HG03108 (cell line): ENCODE results near the gene KRT2.

Experiments used
- ATAC-seq: cut with Tn5 transposase; IDR thresholded peaks from one replicate; pipeline ENCODE4 v1.9.1; 2021; ENCODE audit warnings: moderate library complexity; ENCODE audit not compliant: unreplicated experiment

Gene KRT2

DNA sequence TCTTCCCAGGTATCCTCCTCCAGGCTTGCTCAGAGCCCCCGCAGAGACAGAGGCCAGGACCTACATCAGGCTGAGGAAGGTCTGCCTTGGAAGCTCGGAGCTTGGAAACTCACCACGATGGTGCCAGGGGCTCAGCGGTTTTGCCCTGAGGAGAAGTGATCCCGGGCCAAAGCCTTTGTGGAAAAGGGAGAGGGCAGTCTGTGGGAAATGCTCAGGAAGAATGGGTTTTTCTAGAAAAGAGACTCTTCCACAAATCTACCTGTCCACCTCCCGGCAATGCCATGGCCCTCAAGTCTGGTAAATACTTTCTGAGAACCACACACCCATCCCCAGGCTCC is 8.0 kb downstream of the KRT2 start:
- no peak for ATAC-seq

DNA sequence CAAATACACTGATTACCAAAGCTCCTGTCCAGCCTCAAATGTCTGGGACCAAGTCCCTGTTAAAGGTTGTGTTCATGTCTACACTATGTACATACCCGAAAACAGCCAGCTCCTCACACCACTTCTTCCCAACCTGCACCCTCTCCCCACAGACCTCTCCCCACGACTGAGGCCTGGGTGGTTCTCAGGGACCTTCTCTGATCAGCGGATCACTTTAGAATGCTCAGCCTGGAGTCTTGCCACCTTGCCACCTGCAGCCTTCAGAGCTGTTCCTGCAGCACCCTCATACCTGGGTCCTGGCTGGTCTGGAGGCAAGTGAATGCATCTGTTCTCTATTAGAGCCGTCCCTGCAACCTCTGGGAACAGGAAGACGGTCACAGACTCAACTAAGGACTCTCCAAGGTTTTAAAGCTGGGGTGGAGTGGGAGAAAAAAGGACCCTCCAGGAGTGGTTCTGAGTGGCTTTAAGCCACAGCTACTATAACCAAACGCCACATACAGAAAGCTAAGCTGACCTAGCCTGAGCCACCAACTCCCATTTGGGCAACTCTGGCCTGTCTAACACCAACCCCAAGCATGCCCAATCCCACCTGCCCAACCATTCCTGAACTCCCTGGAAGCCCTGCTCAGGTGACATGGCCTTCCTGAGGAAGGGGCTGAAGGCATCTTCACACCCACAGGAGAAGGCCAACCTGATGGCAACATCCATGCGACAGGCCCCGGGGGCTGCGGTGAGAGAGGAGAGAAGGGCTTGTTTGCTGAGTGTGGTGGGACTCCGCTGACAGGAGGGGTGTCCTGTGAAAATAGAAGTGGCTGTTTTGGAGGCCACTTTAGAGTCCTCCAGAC is 8.6 kb downstream of the KRT2 start:
- ATAC-seq, result no peak

GRCh38 chr12:52641468-52641867 is 10.5 kb downstream of the KRT2 start:
- ATAC-seq, result no peak

DNA sequence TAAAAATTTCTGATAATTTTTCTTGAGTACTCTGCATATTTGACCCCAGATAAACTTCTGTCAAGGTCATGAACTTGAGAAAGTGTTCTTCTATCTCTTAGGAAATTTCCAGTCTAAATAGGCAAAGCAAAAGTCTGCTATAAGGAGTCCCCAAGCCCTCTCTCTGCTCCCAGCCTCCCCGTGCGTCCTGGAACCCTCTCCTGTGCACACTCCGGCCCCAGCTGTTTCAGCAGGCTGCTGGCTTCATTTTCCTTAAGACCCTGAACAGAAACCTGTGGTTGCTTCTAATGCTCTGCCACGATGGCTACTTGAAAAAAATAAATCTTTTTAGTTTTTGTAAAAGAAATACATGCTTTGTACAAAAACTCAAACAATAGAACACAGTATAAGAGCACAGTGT is 14.7 kb downstream of the KRT2 start:
- no peak for ATAC-seq

- no peak for ATAC-seq
Observed at GRCh38 chr12:52636592-52637258, 15.3 kb downstream of the KRT2 start.

DNA sequence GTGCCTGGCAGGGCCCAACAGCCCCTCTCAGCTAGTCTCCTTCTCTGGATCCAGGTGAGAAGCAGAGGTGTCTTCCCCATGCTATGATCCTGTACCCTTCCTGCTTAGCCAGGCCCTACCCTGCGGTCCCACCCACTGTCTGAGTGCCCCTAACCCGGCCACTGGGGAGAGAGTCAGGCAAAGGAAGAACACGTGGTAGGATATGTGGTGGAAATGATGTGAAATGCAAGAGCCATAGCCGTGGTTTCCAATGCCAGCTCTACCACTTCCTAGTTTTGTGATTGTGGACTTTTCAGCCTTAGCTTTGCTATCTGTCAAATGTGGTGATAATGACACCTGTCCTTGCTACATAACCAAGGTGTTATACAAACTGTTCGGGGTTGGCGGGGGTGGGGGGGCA is 15.8 kb downstream of the KRT2 start:
- no peak for ATAC-seq

- ATAC-seq, result no peak
Observed at GRCh38 chr12:52634266-52635056, 17.6 kb downstream of the KRT2 start.

DNA sequence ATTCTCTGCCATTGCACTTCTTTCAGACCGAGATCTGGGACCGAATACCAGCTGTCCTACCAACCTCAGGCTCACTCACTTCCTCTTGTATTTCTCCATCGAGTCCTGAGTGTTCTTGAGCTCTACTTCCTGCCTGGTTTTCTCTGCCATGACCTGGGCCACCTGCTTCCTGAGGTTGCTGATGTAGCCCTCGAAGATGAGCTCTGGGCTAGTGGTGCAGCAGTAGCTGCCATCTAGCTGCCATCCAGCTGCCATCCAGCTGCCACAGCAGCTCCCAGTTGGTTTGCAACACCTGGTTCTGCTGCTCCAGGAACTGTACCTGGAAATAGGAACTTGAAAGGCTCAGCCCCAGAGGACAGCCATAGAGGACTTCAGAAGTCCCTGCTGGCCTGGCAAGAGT is 18.6 kb downstream of the KRT2 start:
- no peak for ATAC-seq

DNA sequence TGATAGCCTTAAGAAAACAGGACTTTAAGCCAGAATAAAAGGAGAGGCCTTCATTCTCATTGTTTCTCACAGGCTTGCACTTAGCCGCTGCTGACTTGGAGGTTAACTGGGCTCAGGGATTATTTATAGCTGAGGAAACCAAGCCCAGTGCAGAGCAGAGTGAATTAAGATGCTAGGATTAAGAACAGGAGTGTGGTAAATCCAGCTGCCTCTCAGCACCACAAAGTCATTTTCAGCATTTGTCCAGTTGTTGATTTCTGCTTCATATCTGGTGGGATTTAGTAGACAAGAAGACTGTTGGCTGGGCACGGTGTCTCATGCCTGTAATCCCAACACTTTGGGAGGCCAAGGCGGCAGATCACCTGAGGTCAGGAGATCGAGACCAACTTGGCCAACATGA is 19.4 kb downstream of the KRT2 start:
- ATAC-seq, result no peak

- ATAC-seq, result no peak
Observed at GRCh38 chr12:52631676-52632459, 20.1 kb downstream of the KRT2 start.

DNA sequence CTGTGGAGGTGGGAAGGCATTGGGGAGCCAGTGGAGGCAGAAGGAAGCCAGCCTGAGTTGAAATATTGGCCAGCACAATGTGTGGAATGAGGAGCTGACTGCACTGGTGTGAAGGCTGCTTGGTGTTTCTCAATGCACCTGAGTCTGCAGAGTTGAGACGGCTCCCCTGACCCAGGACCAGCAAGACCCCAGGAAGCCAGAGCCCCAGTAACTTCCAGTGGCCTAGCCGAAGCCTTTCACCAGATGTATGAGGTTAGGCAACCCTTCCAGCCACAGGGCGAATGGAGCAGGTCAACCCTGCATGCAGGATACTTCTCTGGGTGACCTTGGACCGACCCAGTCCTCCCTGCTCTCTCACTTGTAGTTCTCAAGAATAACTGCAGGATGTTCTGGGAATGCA is 20.7 kb downstream of the KRT2 start:
- ATAC-seq, result no peak

DNA sequence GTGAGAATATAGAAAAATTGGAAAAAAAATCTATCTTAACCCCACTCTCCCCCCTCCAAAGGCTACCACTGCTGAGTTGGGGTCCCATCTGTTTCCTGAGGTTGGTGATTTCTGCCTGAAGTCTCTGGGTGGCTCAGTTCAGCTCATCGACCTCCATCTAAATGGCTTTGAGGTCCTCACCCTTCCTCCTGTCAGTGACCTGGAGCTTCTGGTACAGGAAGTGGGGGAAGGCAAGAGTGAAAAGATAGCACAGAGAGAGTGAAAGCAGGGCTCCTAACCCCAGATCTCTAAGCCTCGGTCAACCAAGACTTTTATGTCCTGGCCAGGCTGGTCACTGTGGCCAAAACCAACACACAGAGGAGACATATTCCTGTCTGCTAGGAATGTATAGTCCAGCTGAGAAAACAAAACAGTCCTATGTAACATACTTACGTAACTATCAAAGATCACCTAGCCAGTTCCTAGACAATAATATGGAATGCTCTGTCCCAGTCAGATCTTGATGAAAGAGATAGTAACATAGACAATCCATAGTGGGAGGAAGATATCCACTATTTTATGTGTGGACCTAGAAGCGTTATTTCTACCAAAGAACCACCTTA is 21.3 kb downstream of the KRT2 start:
- ATAC-seq, result no peak

DNA sequence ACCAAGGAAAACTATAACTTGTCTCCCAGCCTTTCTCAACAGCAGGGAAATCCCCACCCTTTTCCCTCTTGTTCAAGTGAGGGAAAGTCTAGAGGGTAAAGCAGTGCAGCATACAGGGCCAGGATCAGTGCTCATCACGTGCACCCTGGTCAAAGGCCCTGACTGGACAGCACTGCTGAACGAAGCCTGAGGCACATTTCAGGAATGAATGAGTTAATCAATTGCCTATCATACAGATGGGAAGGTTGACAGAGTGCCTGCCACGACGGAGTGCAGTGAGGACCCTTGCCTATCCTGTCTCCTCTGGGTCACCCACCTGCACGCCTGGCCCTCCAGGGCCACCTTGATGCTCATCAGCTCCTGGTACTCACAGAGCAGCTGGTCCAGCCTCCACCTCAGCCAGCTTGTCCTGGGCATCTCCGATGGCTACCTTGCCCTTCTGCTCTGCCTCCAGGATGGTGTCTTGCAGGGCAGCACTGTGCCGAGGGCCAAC is 22.0 kb downstream of the KRT2 start:
- ATAC-seq, result no peak

DNA sequence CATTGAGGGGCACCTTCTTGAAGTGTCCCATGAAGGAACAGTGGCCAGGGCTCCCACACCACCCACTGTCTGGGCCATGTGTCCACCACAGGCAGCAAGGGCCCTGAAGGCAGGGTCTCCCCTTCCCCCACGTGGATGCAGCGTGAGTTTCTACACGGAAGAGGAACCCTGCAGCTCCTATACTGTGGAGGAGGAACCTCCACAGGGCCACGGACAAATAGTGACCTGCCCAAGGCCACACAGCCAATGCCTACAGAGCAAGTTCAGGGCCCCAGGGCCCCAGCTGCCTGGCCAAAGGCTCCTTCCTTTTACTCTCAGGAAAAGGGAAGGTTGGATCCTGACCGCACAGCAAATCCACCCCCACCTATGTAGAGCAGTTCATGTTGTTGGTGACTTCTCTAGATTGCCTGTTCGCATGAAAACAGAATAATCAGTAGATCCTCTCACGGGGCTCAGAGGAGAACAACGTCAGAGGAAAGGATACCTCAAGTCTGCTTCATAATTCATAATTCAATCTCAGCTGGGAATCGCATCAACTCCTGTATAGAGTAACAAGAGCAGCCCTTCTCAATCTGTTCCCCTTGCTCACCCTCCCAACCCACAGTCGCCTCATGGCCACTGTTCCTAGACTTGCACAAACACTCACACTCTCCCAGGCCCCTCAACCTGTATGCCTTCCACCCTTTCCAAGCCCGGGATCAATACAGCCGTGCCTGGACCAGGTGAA is 22.6 kb downstream of the KRT2 start:
- ATAC-seq, result no peak

GRCh38 chr12:52628841-52629240 is 23.2 kb downstream of the KRT2 start:
- no peak for ATAC-seq

GRCh38 chr12:52628111-52628507 is 23.9 kb downstream of the KRT2 start:
- no peak for ATAC-seq

DNA sequence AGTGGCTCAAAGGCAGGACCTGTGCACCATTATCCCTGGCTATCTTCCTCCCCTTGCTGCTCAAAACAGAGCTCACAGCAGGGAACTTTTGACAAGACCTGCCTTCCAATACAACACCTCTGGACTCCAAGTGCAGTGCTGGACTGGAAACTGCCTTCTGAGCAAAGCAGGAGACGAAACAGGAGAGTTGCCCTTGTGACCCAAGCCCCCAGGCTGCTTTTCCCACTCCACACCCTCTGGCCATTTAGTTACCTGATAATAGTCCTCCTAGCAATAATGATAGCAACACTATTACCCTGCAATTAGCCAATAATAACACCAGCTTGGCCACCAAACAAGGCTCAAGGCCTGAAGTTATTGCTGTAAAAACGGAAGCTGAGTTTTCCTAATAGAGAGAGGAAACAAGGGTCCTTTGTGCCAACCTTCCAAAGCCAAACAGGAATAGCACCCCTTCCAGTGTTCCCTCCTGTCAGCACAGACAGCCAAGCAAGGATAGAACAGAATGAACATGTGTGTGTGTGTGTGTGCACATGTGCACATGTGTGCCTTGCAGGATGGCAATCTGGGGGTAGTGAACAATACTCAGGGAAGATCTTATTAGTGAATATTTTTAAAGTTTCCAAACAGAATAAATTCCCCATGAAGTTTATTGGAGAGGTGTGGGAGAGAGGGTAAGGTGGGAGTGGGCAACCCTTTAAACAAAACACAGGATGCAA is 24.5 kb downstream of the KRT2 start:
- ATAC-seq, result no peak

DNA sequence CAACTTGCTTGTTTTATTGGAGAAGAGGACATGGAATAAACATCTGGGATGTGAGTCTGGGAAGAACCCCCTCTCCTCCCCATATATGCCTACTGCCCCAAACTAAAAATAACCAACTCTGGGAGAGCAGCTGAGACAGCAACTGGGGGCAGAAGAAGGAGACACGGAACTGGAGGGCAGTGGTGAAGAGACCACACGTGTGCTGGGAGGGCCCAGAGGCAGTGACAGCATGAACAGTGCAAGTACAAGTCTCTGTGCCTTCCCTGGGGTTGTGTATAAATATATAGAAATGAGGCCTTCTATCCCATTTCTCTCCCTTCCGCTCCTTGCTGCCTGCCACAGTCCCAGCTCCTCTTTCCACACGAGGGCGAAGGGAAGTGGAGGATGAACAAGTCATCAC is 29.7 kb downstream of the KRT2 start:
- ATAC-seq, result no peak

DNA sequence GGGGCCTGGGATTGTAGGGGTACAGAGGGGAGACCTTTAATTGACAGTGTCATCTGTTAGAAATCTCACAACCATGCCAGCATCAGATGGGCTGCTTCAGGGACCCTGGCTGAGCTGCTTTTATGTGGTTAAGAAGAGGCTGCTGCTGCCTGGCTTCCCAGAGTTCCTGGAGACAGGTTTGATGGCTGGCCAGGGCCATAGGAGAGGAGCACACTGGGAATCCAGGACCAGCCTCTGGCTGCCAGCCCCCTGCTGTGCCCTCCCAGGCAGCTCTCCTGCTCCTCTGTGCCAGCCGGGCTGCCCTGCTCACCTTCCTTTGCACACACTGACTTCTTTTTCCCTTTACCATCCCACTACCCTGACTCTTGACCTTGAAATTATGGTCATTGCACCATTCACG is 33.1 kb downstream of the KRT2 start:
- ATAC-seq, result no peak
